Measurements from ENCODE around the gene IGLL5. TPM values are rescaled to one million over a fixed set of nuclear protein-coding genes. Genes with fewer than 3 reads are reported as not detected.

IGLL5 gene
- total RNA-seq, 1 donor from 2014 or later: not detected

GRCh38 chr22:22914726-22915669 is 27.4 kb downstream of the IGLL5 start:
- Histone ChIP-seq H3K27me3 (ENCODE audit: control insufficient read depth in 3 of 3, insufficient read depth in 3 of 3, low read length in 3 of 3) (peaks cover 7 to 21% (median 10%) of the 10 kb centered on the region in 3 donors), H3K4me3 (ENCODE audit: low read length in 3 of 3) (no peak overlapping the region), H3K36me3 (ENCODE audit: control insufficient read depth in 3 of 3, insufficient read depth in 3 of 3, low read length in 3 of 3) (no peaks in the 10 kb centered on the region), H3K9me3 (ENCODE audit: control insufficient read depth in 3 of 3, low read length in 3 of 3) (no peaks in the 10 kb centered on the region), H3K9ac (ENCODE audit: low read depth in 1 of 3, low read length in 3 of 3) (no peak overlapping the region), H3K27ac (ENCODE audit: low read depth, low read length) (no peak overlapping the region), H3K4me1 (ENCODE audit: control insufficient read depth in 3 of 3, insufficient read depth in 3 of 3, low read length in 3 of 3) (no peaks in the 10 kb centered on the region)

- no peak overlapping the region for H3K9ac ChIP-seq (ENCODE audit: low read depth in 1 of 3, low read length in 3 of 3)
These were observed 28.0 kb downstream of the IGLL5 start for GRCh38 chr22:22915670-22916035.

GRCh38 chr22:22916215-22916951 is 28.8 kb downstream of the IGLL5 start:
- Histone ChIP-seq H3K36me3 (ENCODE audit: control insufficient read depth in 3 of 3, insufficient read depth in 3 of 3, low read length in 3 of 3) (no peaks in the 10 kb centered on the region), H3K27ac (ENCODE audit: low read depth, low read length) (no peak overlapping the region), H3K9ac (ENCODE audit: low read depth in 1 of 3, low read length in 3 of 3) (no peak overlapping the region)

More at GRCh38 chr22:22915670-22916035, 28.0 kb downstream of the IGLL5 start:
- Histone ChIP-seq H3K4me3 (ENCODE audit: low read length in 3 of 3) (no peak overlapping the region), H3K27me3 (ENCODE audit: control insufficient read depth in 3 of 3, insufficient read depth in 3 of 3, low read length in 3 of 3) (peaks cover 5 to 17% (median 8%) of the 10 kb centered on the region in 3 donors), H3K4me1 (ENCODE audit: control insufficient read depth in 3 of 3, insufficient read depth in 3 of 3, low read length in 3 of 3) (no peaks in the 10 kb centered on the region), H3K9me3 (ENCODE audit: control insufficient read depth in 3 of 3, low read length in 3 of 3) (no peaks in the 10 kb centered on the region), H3K36me3 (ENCODE audit: control insufficient read depth in 3 of 3, insufficient read depth in 3 of 3, low read length in 3 of 3) (no peaks in the 10 kb centered on the region), H3K27ac (ENCODE audit: low read depth, low read length) (no peak overlapping the region)

GRCh38 chr22:22916952-22917290 is 29.3 kb downstream of the IGLL5 start:
- H3K9me3 ChIP-seq (ENCODE audit: control insufficient read depth in 3 of 3, low read length in 3 of 3): no peaks in the 10 kb centered on the region
- H3K4me3 ChIP-seq (ENCODE audit: low read length in 3 of 3): no peak overlapping the region
- no peak overlapping the region for H3K27ac ChIP-seq (ENCODE audit: low read depth, low read length)
- H3K36me3 ChIP-seq (ENCODE audit: control insufficient read depth in 3 of 3, insufficient read depth in 3 of 3, low read length in 3 of 3): no peaks in the 10 kb centered on the region
- H3K9ac ChIP-seq (ENCODE audit: low read depth in 1 of 3, low read length in 3 of 3): no peak overlapping the region
- peaks cover 5 to 11% (median 7%) of the 10 kb centered on the region in 3 donors for H3K27me3 ChIP-seq (ENCODE audit: control insufficient read depth in 3 of 3, insufficient read depth in 3 of 3, low read length in 3 of 3)
- H3K4me1 ChIP-seq (ENCODE audit: control insufficient read depth in 3 of 3, insufficient read depth in 3 of 3, low read length in 3 of 3): no peaks in the 10 kb centered on the region

More at GRCh38 chr22:22916215-22916951, 28.8 kb downstream of the IGLL5 start:
- Histone ChIP-seq H3K4me3 (ENCODE audit: low read length in 3 of 3) (no peak overlapping the region), H3K4me1 (ENCODE audit: control insufficient read depth in 3 of 3, insufficient read depth in 3 of 3, low read length in 3 of 3) (no peaks in the 10 kb centered on the region), H3K9me3 (ENCODE audit: control insufficient read depth in 3 of 3, low read length in 3 of 3) (no peaks in the 10 kb centered on the region), H3K27me3 (ENCODE audit: control insufficient read depth in 3 of 3, insufficient read depth in 3 of 3, low read length in 3 of 3) (peaks cover 5 to 11% (median 7%) of the 10 kb centered on the region in 3 donors)

- peaks cover 5 to 11% (median 7%) of the 10 kb centered on the region in 3 donors for H3K27me3 ChIP-seq (ENCODE audit: control insufficient read depth in 3 of 3, insufficient read depth in 3 of 3, low read length in 3 of 3)
- H3K36me3 ChIP-seq (ENCODE audit: control insufficient read depth in 3 of 3, insufficient read depth in 3 of 3, low read length in 3 of 3): no peaks in the 10 kb centered on the region
- no peak overlapping the region for H3K4me3 ChIP-seq (ENCODE audit: low read length in 3 of 3)
- no peak overlapping the region for H3K27ac ChIP-seq (ENCODE audit: low read depth, low read length)
- H3K9ac ChIP-seq (ENCODE audit: low read depth in 1 of 3, low read length in 3 of 3): no peak overlapping the region
- H3K4me1 ChIP-seq (ENCODE audit: control insufficient read depth in 3 of 3, insufficient read depth in 3 of 3, low read length in 3 of 3): no peaks in the 10 kb centered on the region
- no peaks in the 10 kb centered on the region for H3K9me3 ChIP-seq (ENCODE audit: control insufficient read depth in 3 of 3, low read length in 3 of 3)
These were observed 29.8 kb downstream of the IGLL5 start for GRCh38 chr22:22917377-22917776.

GRCh38 chr22:22918297-22918965 is 30.8 kb downstream of the IGLL5 start:
- Histone ChIP-seq H3K36me3 (ENCODE audit: control insufficient read depth in 3 of 3, insufficient read depth in 3 of 3, low read length in 3 of 3) (no peaks in the 10 kb centered on the region), H3K9ac (ENCODE audit: low read depth in 1 of 3, low read length in 3 of 3) (no peak overlapping the region), H3K9me3 (ENCODE audit: control insufficient read depth in 3 of 3, low read length in 3 of 3) (no peaks in the 10 kb centered on the region), H3K4me1 (ENCODE audit: control insufficient read depth in 3 of 3, insufficient read depth in 3 of 3, low read length in 3 of 3) (no peaks in the 10 kb centered on the region), H3K27ac (ENCODE audit: low read depth, low read length) (no peak overlapping the region), H3K27me3 (ENCODE audit: control insufficient read depth in 3 of 3, insufficient read depth in 3 of 3, low read length in 3 of 3) (peaks cover 5 to 11% (median 7%) of the 10 kb centered on the region in 3 donors), H3K4me3 (ENCODE audit: low read length in 3 of 3) (no peak overlapping the region)

- Histone ChIP-seq H3K9me3 (ENCODE audit: control insufficient read depth in 3 of 3, low read length in 3 of 3) (no peaks in the 10 kb centered on the region), H3K9ac (ENCODE audit: low read depth in 1 of 3, low read length in 3 of 3) (no peak overlapping the region), H3K4me3 (ENCODE audit: low read length in 3 of 3) (no peak overlapping the region), H3K27me3 (ENCODE audit: control insufficient read depth in 3 of 3, insufficient read depth in 3 of 3, low read length in 3 of 3) (peaks cover 5 to 11% (median 7%) of the 10 kb centered on the region in 3 donors), H3K4me1 (ENCODE audit: control insufficient read depth in 3 of 3, insufficient read depth in 3 of 3, low read length in 3 of 3) (no peaks in the 10 kb centered on the region), H3K27ac (ENCODE audit: low read depth, low read length) (no peak overlapping the region), H3K36me3 (ENCODE audit: control insufficient read depth in 3 of 3, insufficient read depth in 3 of 3, low read length in 3 of 3) (no peaks in the 10 kb centered on the region)
These were observed 31.4 kb downstream of the IGLL5 start for GRCh38 chr22:22919041-22919440.

GRCh38 chr22:22920104-22920654 is 32.6 kb downstream of the IGLL5 start:
- Histone ChIP-seq H3K9ac (ENCODE audit: low read depth in 1 of 3, low read length in 3 of 3) (no peak overlapping the region), H3K9me3 (ENCODE audit: control insufficient read depth in 3 of 3, low read length in 3 of 3) (no peaks in the 10 kb centered on the region), H3K4me3 (ENCODE audit: low read length in 3 of 3) (no peak overlapping the region), H3K36me3 (ENCODE audit: control insufficient read depth in 3 of 3, insufficient read depth in 3 of 3, low read length in 3 of 3) (no peaks in the 10 kb centered on the region), H3K27ac (ENCODE audit: low read depth, low read length) (no peak overlapping the region), H3K27me3 (ENCODE audit: control insufficient read depth in 3 of 3, insufficient read depth in 3 of 3, low read length in 3 of 3) (peaks cover 0 to 12% (median 11%) of the 10 kb centered on the region in 3 donors), H3K4me1 (ENCODE audit: control insufficient read depth in 3 of 3, insufficient read depth in 3 of 3, low read length in 3 of 3) (no peaks in the 10 kb centered on the region)

- H3K9me3 ChIP-seq (ENCODE audit: control insufficient read depth in 3 of 3, low read length in 3 of 3): no peaks in the 10 kb centered on the region
- H3K4me1 ChIP-seq (ENCODE audit: control insufficient read depth in 3 of 3, insufficient read depth in 3 of 3, low read length in 3 of 3): no peaks in the 10 kb centered on the region
- no peak overlapping the region for H3K9ac ChIP-seq (ENCODE audit: low read depth in 1 of 3, low read length in 3 of 3)
- no peak overlapping the region for H3K27ac ChIP-seq (ENCODE audit: low read depth, low read length)
- no peak overlapping the region for H3K4me3 ChIP-seq (ENCODE audit: low read length in 3 of 3)
- H3K36me3 ChIP-seq (ENCODE audit: control insufficient read depth in 3 of 3, insufficient read depth in 3 of 3, low read length in 3 of 3): no peaks in the 10 kb centered on the region
- H3K27me3 ChIP-seq (ENCODE audit: control insufficient read depth in 3 of 3, insufficient read depth in 3 of 3, low read length in 3 of 3): peaks cover 2 to 12% (median 12%) of the 10 kb centered on the region in 3 donors
These were observed 33.4 kb downstream of the IGLL5 start for GRCh38 chr22:22920910-22921550.
